ENCODE data around the gene NUDC.

Gene NUDC

GRCh38 chr1:26951216-26951615, 29.7 kb downstream of the NUDC start:
- Mint-ChIP-seq H3K9me3 (peaks cover under 1% of the 10 kb centered on the region), H3K27me3 (peaks cover 7% of the 10 kb centered on the region), H3K4me1 (no peaks in the 10 kb centered on the region), H3K4me3 (no peak overlapping the region), H3K27ac (no peak overlapping the region), H3K36me3 (peaks cover 3% of the 10 kb centered on the region)
- DNase-seq, result no peak
- CTCF ChIA-PET, result no interaction called here

GRCh38 chr1:26951821-26952497, 30.4 kb downstream of the NUDC start:
- no peak overlapping the region for H3K27ac Mint-ChIP-seq
- CTCF ChIA-PET, result no interaction called here
- H3K4me3 Mint-ChIP-seq, result no peak overlapping the region
- no peak for DNase-seq
- H3K36me3 Mint-ChIP-seq, result no peaks in the 10 kb centered on the region
- H3K27me3 Mint-ChIP-seq, result peaks cover 10% of the 10 kb centered on the region
- no peaks in the 10 kb centered on the region for H3K4me1 Mint-ChIP-seq
- peaks cover 3% of the 10 kb centered on the region for H3K9me3 Mint-ChIP-seq

- Mint-ChIP-seq H3K9me3 (peaks cover 3% of the 10 kb centered on the region), H3K27me3 (peaks cover 21% of the 10 kb centered on the region), H3K36me3 (no peaks in the 10 kb centered on the region), H3K27ac (no peak overlapping the region), H3K4me3 (no peak overlapping the region), H3K4me1 (no peaks in the 10 kb centered on the region)
- no peak for DNase-seq
- CTCF ChIA-PET, result no interaction called here
Observed at GRCh38 chr1:26953374-26953773, 31.8 kb downstream of the NUDC start.

- no peak overlapping the region for H3K27ac Mint-ChIP-seq
Observed at GRCh38 chr1:26956321-26956720, 34.8 kb downstream of the NUDC start.

GRCh38 chr1:26957306-26957705, 35.8 kb downstream of the NUDC start:
- CTCF ChIA-PET, result interaction anchor here (0.6 to 1.6 kb wide), 3 partner anchors 10 to 276 kb away, joined by 3 to 4 read pairs (median 3); no protein-coding TSS in a partner anchor
- Mint-ChIP-seq H3K9me3 (peaks cover 3% of the 10 kb centered on the region), H3K4me3 (no peak overlapping the region), H3K27me3 (peaks cover 59% of the 10 kb centered on the region), H3K36me3 (no peaks in the 10 kb centered on the region), H3K4me1 (peaks cover 13% of the 10 kb centered on the region), H3K27ac (no peak overlapping the region)
- no peak for DNase-seq

More at GRCh38 chr1:26956321-26956720, 34.8 kb downstream of the NUDC start:
- Mint-ChIP-seq H3K27me3 (peaks cover 51% of the 10 kb centered on the region), H3K9me3 (peaks cover 3% of the 10 kb centered on the region), H3K36me3 (no peaks in the 10 kb centered on the region), H3K4me1 (peaks cover 13% of the 10 kb centered on the region), H3K4me3 (no peak overlapping the region)
- CTCF ChIA-PET, result interaction anchor here (1.6 kb wide), 1 partner anchor 41 kb away, joined by 4 read pairs; no protein-coding TSS in a partner anchor
- no peak for DNase-seq

- Mint-ChIP-seq H3K4me3 (peak overlapping the region; percentile 59), H3K27me3 (peaks cover 72% of the 10 kb centered on the region), H3K4me1 (peaks cover 13% of the 10 kb centered on the region), H3K27ac (no peak overlapping the region), H3K36me3 (no peaks in the 10 kb centered on the region), H3K9me3 (peaks cover 3% of the 10 kb centered on the region)
- CTCF ChIA-PET, result no interaction called here
- DNase-seq, result no peak
Observed at GRCh38 chr1:26959270-26959669, 37.7 kb downstream of the NUDC start.

GRCh38 chr1:26959722-26960624, 38.4 kb downstream of the NUDC start, which contains the start of gene KDF1:
TSS of gene KDF1 (minus strand) at chr1:26960468. CDS start at chr1:26952380, 8,088 bp downstream.
- Mint-ChIP-seq H3K27ac (no peak within 1 kb of the TSS), H3K4me3 (peak within 1 kb of the TSS; percentile 74), H3K4me1 (peaks cover 13% of the 10 kb centered on the region), H3K36me3 (no peaks in the 10 kb centered on the region), H3K9me3 (peaks cover 3% of the 10 kb centered on the region), H3K27me3 (peaks cover 75% of the 10 kb centered on the region)
- CTCF ChIA-PET, result interaction anchor here (0.9 kb wide), 1 partner anchor 10 kb away, joined by 3 read pairs; no protein-coding TSS in a partner anchor
- DNase-seq, result peak; percentile 69

- DNase-seq, result no peak
- H3K36me3 Mint-ChIP-seq, result no peaks in the 10 kb centered on the region
- H3K27me3 Mint-ChIP-seq, result peaks cover 71% of the 10 kb centered on the region
- H3K4me1 Mint-ChIP-seq, result peaks cover 13% of the 10 kb centered on the region
- H3K27ac Mint-ChIP-seq, result no peak overlapping the region
- H3K9me3 Mint-ChIP-seq, result peaks cover 3% of the 10 kb centered on the region
- H3K4me3 Mint-ChIP-seq, result peak overlapping the region; percentile 74
- CTCF ChIA-PET, result interaction anchor here (0.9 kb wide), 1 partner anchor 9 kb away, joined by 3 read pairs; no protein-coding TSS in a partner anchor
Observed at GRCh38 chr1:26960625-26960966, 39.1 kb downstream of the NUDC start.

- Mint-ChIP-seq H3K4me3 (no peak overlapping the region), H3K36me3 (no peaks in the 10 kb centered on the region), H3K27me3 (peaks cover 78% of the 10 kb centered on the region), H3K4me1 (peaks cover 13% of the 10 kb centered on the region), H3K27ac (no peak overlapping the region), H3K9me3 (no peaks in the 10 kb centered on the region)
- DNase-seq, result no peak
- CTCF ChIA-PET, result no interaction called here
Observed at GRCh38 chr1:26961826-26962225, 40.3 kb downstream of the NUDC start.

GRCh38 chr1:26965213-26965612, 43.7 kb downstream of the NUDC start:
- Mint-ChIP-seq H3K4me1 (peaks cover 5% of the 10 kb centered on the region), H3K36me3 (no peaks in the 10 kb centered on the region), H3K9me3 (no peaks in the 10 kb centered on the region), H3K27me3 (peaks cover 66% of the 10 kb centered on the region), H3K27ac (no peak overlapping the region), H3K4me3 (no peak overlapping the region)
- CTCF ChIA-PET, result no interaction called here
- no peak for DNase-seq

- CTCF ChIA-PET, result interaction anchor here (0.8 kb wide), 1 partner anchor 71 kb away, joined by 3 read pairs; no protein-coding TSS in a partner anchor
- no peak for DNase-seq
- H3K4me1 Mint-ChIP-seq, result peaks cover 2% of the 10 kb centered on the region
- H3K27ac Mint-ChIP-seq, result no peak overlapping the region
- no peaks in the 10 kb centered on the region for H3K9me3 Mint-ChIP-seq
- no peak overlapping the region for H3K4me3 Mint-ChIP-seq
- H3K27me3 Mint-ChIP-seq, result peaks cover 66% of the 10 kb centered on the region
- no peaks in the 10 kb centered on the region for H3K36me3 Mint-ChIP-seq
Observed at GRCh38 chr1:26965628-26966027, 44.1 kb downstream of the NUDC start.

- no peaks in the 10 kb centered on the region for H3K36me3 Mint-ChIP-seq
- no peak for DNase-seq
- CTCF ChIA-PET, result no interaction called here
- no peak overlapping the region for H3K4me3 Mint-ChIP-seq
- no peak overlapping the region for H3K27ac Mint-ChIP-seq
- H3K4me1 Mint-ChIP-seq, result peaks cover 7% of the 10 kb centered on the region
- H3K9me3 Mint-ChIP-seq, result no peaks in the 10 kb centered on the region
- H3K27me3 Mint-ChIP-seq, result peaks cover 48% of the 10 kb centered on the region
Observed at GRCh38 chr1:26970810-26971209, 49.3 kb downstream of the NUDC start.

GRCh38 chr1:26971590-26971989, 50.0 kb downstream of the NUDC start:
- Mint-ChIP-seq H3K36me3 (no peaks in the 10 kb centered on the region), H3K27ac (no peak overlapping the region), H3K9me3 (no peaks in the 10 kb centered on the region), H3K4me1 (peaks cover 7% of the 10 kb centered on the region), H3K27me3 (peaks cover 41% of the 10 kb centered on the region), H3K4me3 (no peak overlapping the region)
- no peak for DNase-seq
- CTCF ChIA-PET, result interaction anchor here (1.0 kb wide), 1 partner anchor 25 kb away, joined by 3 read pairs; no protein-coding TSS in a partner anchor

- peaks cover 7% of the 10 kb centered on the region for H3K4me1 Mint-ChIP-seq
- no peak for DNase-seq
- no peaks in the 10 kb centered on the region for H3K36me3 Mint-ChIP-seq
- no peak overlapping the region for H3K4me3 Mint-ChIP-seq
- H3K27ac Mint-ChIP-seq, result no peak overlapping the region
- CTCF ChIA-PET, result interaction anchor here (1.0 kb wide), 1 partner anchor 25 kb away, joined by 3 read pairs; no protein-coding TSS in a partner anchor
- H3K27me3 Mint-ChIP-seq, result peaks cover 35% of the 10 kb centered on the region
- H3K9me3 Mint-ChIP-seq, result no peaks in the 10 kb centered on the region
Observed at GRCh38 chr1:26972390-26972789, 50.8 kb downstream of the NUDC start.
